Muscle of leg (tissue), 16 donors: Measurements from ENCODE around the gene F12. TPM values are rescaled to one million over a fixed set of nuclear protein-coding genes. Genes with fewer than 3 reads are reported as not detected.

ENCODE experiments used
- DNase-seq: peaks from one replicate; pipeline ENCODE4 v3.0.0; 2013
- H3K27ac ChIP-seq: one replicate; pipeline ENCODE4 v1.5.1; 2013; ENCODE audit warnings: mild to moderate bottlenecking, low read length, control low read depth
- H3K27me3 ChIP-seq: one replicate; pipeline ENCODE4 v1.6.1; 2013; ENCODE audit warnings: low read length; ENCODE audit not compliant: control insufficient read depth, insufficient read depth
- H3K36me3 ChIP-seq: one replicate; pipeline ENCODE4 v1.6.1; 2013; ENCODE audit warnings: low read length; ENCODE audit not compliant: control insufficient read depth, insufficient read depth
- H3K4me1 ChIP-seq: one replicate; pipeline ENCODE4 v1.6.1; 2013; ENCODE audit warnings: low read length; ENCODE audit not compliant: control insufficient read depth, insufficient read depth
- H3K4me3 ChIP-seq: one replicate; pipeline ENCODE4 v1.5.1; 2013; ENCODE audit warnings: low read length, control low read depth
- H3K9me3 ChIP-seq: replicated peaks from 2 replicates; pipeline ENCODE4 v1.6.1; 2013; ENCODE audit warnings: low read depth, low read length; ENCODE audit not compliant: control insufficient read depth
- WGBS: methylation state at CpG from one replicate; pipeline ENCODE4 v1.1.5; 2013; ENCODE audit warnings: missing lambda C conversion rate; ENCODE audit not compliant: insufficient coverage; 5-methylcytosine and 5-hydroxymethylcytosine counted together
- long read RNA-seq, 11 donors: transcript quantifications; one replicate each; lab custom pipeline, GENCODE V29; 2026
- polyA plus RNA-seq, 8 donors: library from polyadenylated mRNA; unstranded; fragments of 120-200 nt; gene quantifications; one replicate each; pipeline versions ENCODE4 v1.2.1 to v1.2.3, GENCODE V29; 2013; ENCODE audit warnings: inconsistent platforms in 1 of 8, low replicate concordance in 1 of 8; ENCODE audit not compliant: insufficient read length in 8 of 8, insufficient read depth in 1 of 8
- total RNA-seq: library from RNA; stranded (reverse); fragments of 120-200 nt; gene quantifications from one replicate; pipeline ENCODE4 v1.2.4, GENCODE V29; 2013

Gene F12
- 0.27 TPM for total RNA-seq
- polyA plus RNA-seq, result 1 to 10 TPM in 1 of 8 donors, under 1 TPM in 6, not detected in 1; 0.14 to 1.0 (median 0.45) TPM
- long read RNA-seq, donor 1, result 0 reads
- long read RNA-seq, donor 2, result 0 reads
- long read RNA-seq, donor 3, result 0 reads
- long read RNA-seq, donor 4, result 0 reads
- long read RNA-seq, donor 5, result 0 reads
- long read RNA-seq, donor 6, result 0 reads
- long read RNA-seq, donor 7, result 0 reads
- long read RNA-seq, donor 8, result 0 reads
- long read RNA-seq, donor 9, result 0 reads
- long read RNA-seq, donor 10, result 0 reads
- long read RNA-seq, donor 11, result 0 reads

DNA sequence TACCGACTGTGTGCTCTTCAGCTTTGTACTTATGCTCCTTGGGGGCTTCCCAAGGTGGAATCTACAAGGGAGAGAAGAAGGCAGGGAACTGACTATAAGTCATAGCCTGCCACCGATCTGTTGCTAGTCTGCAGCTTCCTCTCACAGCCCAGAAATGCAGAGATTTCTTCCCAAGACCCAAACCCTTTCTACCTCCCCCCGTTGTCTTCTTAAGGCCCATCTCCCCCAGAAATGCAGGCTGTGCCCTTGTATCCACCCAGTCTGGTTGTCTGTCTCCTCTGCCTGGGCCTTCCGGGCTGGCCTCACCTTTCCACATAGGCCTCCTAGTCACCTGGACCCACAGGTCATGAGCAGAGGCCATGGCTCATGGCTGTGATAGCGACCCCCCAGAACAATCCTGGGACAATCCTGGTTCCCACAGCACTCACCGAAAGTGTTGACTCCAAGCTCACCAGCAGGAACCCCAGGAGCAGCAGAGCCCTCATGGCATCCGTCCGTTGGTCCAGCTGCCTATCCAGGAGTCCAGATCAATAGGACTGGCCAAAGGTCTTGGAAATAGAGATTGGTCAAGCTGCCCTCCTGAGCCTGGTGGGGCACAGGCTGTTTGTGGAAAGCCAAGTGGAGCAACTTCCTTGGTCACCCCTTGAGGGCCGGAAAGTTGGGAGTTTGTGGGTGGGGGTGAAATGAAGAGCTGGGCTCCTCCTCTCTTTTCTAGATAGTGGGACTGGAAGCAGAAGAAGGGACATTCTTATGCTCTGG is at the start of gene F12:
Gene F12 (minus strand): TSS at position 522 of the 759 bp plus-strand sequence. CDS start 37 bp downstream, at position 485.
- DNase-seq, result no peak
- H3K27ac ChIP-seq, result no peak within 1 kb of the TSS
- H3K4me3 ChIP-seq, result no peak within 1 kb of the TSS
- H3K9me3 ChIP-seq, result no peaks in the 10 kb centered on the region
- 91% methylated on average over 7 of the region's 9 CpGs for WGBS
- peaks cover 28% of the 10 kb centered on the region for H3K27me3 ChIP-seq
- no peaks in the 10 kb centered on the region for H3K36me3 ChIP-seq
- peaks cover 10% of the 10 kb centered on the region for H3K4me1 ChIP-seq

DNA sequence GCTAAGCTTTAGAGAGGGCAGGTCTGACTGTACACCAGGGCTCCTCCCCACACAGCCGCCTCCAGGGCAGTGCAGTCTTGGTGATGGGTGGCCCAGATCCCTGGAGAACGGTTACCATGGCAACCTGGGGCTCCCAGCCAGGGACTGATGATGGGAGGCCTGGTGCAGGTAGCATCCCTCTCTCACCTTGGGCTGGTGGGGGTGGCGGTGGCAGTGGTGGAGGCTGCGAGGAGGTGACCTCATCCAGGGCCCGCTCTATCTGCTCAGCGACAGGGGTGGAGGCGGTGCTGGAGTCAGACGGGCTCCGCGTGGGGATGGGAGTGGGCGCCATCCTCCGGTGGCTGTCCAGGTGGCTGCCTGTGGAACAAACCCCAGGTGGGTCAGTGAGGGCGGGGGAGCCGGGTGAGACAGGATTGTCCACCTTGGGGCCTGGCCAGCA is 49.6 kb upstream of the F12 start:
- peak; percentile 37 for DNase-seq
- peak overlapping the region; percentile 17 for H3K27ac ChIP-seq
- peaks cover 66% of the 10 kb centered on the region for H3K36me3 ChIP-seq
- WGBS, result 77% methylated on average over 12 of the region's 14 CpGs
- peaks cover 45% of the 10 kb centered on the region for H3K4me1 ChIP-seq
- H3K4me3 ChIP-seq, result no peak overlapping the region
- H3K9me3 ChIP-seq, result no peaks in the 10 kb centered on the region
- H3K27me3 ChIP-seq, result peaks cover 3% of the 10 kb centered on the region

DNA sequence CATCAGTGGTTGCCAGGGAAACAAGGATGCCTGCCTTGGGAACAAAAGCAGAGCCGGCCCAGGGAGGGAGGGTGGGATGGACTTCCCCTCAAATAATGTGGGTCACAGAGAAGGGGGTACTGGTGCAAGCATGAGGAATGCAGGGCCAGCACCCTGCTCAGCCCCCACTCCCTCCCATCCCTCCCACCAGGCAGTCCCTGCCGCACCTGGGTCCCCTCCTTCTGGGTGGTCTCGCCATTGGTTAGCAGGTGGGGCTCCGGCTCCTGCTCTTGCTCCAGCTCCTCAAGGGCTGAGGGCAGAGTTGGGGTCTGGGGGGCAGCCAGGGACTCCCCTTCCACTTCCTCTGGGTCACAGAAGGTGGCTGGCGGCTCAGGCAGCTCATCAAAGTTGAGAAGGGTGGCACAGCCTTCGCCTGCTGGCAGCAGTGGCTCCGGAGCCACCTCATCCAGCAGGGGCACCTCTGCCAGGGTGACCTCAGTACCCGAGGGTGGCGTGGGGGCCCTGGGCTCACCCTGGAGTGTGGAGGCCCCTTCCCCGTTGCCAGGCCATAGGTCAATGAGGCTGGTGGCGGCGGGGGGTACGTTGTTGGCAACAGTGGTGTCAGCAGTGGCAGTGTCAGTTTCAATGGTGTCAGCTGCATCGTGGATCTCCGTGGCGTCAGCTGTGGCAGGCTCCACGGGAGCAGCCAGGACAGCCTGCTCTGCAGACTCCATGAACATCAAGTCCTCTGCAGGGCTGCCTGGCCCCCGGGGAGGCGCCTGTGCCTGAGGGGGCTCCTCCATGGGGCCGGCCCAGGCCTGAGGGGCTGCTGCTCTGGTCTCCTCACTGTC is 48.7 kb upstream of the F12 start:
- H3K4me1 ChIP-seq, result peaks cover 52% of the 10 kb centered on the region
- WGBS, result 74% methylated on average over 17 of the region's 20 CpGs
- no peak overlapping the region for H3K4me3 ChIP-seq
- H3K9me3 ChIP-seq, result no peaks in the 10 kb centered on the region
- H3K27me3 ChIP-seq, result peaks cover 8% of the 10 kb centered on the region
- peak; percentile 39 for DNase-seq
- peaks cover 59% of the 10 kb centered on the region for H3K36me3 ChIP-seq
- H3K27ac ChIP-seq, result peak overlapping the region; percentile 84

DNA sequence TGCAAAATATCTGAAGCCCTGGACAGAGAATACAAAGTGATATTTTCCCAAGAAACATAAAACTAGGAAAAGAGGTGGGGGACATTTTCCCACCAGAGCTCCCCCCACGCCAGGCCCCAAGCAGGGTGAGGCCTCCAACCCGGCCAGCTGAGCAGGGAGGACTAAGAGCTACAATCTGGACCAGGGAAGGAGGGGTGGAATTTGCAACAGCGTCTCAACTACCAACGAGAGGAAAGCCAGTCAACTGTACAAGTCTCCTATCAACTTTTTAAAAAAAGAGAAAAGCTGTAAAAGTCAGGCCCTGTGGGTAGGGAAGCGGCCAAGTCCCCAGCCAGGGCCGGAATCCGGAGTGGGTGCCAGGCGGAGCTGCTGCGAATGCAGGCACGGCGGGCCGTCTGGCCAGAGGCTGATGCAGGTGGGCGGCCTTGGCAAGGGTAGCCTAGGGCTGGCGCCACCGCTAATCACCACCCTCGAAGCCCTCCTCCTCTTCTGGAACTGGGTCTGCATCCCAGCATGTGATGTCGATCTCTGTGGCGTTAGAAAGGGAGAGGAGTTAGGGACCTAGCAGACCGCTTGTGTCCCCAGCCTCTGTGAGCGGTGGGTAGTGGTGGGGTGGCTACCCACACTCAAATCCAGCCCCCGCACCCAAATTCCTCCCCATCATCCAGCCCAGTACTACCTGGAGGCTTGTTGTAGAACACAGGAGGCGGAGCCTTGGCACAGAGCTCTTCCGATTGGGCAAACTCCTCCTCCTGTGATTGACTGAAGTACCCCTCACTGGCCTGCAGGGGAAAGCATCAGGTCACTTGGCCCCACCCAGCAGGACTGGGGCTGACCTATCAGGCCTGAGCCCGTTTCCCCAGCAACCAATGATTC is 47.9 kb upstream of the F12 start:
- Histone ChIP-seq H3K4me1 (peaks cover 52% of the 10 kb centered on the region), H3K27ac (peak overlapping the region; percentile 74), H3K4me3 (no peak overlapping the region), H3K27me3 (peaks cover 13% of the 10 kb centered on the region), H3K36me3 (peaks cover 51% of the 10 kb centered on the region), H3K9me3 (no peaks in the 10 kb centered on the region)
- WGBS, result 24% methylated on average over 8 of the region's 24 CpGs
- peak; percentile 97 for DNase-seq

DNA sequence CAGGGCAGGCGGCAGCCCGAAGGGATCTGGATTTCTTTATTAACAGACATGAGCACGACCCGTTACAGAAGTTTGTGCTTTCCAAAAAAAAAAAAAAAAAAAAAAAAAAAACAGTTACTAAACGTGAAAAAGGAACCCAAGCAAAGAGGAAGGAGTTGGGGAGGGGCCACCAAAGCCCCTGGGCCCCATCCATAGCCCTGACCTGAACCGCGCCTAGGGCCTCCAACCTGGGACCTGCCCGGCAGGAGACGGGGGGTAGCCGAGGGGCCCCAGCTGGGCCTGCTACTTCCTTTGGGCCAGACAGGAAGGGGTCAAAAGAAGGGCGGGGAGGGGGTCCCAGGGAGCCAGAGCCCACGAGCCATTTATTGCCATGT is 47.2 kb upstream of the F12 start:
- peaks cover 45% of the 10 kb centered on the region for H3K36me3 ChIP-seq
- peaks cover 17% of the 10 kb centered on the region for H3K27me3 ChIP-seq
- H3K27ac ChIP-seq, result peak overlapping the region; percentile 74
- no peak overlapping the region for H3K4me3 ChIP-seq
- no peak for DNase-seq
- 15% methylated on average over 3 of the region's 12 CpGs for WGBS
- peaks cover 47% of the 10 kb centered on the region for H3K4me1 ChIP-seq
- no peaks in the 10 kb centered on the region for H3K9me3 ChIP-seq

DNA sequence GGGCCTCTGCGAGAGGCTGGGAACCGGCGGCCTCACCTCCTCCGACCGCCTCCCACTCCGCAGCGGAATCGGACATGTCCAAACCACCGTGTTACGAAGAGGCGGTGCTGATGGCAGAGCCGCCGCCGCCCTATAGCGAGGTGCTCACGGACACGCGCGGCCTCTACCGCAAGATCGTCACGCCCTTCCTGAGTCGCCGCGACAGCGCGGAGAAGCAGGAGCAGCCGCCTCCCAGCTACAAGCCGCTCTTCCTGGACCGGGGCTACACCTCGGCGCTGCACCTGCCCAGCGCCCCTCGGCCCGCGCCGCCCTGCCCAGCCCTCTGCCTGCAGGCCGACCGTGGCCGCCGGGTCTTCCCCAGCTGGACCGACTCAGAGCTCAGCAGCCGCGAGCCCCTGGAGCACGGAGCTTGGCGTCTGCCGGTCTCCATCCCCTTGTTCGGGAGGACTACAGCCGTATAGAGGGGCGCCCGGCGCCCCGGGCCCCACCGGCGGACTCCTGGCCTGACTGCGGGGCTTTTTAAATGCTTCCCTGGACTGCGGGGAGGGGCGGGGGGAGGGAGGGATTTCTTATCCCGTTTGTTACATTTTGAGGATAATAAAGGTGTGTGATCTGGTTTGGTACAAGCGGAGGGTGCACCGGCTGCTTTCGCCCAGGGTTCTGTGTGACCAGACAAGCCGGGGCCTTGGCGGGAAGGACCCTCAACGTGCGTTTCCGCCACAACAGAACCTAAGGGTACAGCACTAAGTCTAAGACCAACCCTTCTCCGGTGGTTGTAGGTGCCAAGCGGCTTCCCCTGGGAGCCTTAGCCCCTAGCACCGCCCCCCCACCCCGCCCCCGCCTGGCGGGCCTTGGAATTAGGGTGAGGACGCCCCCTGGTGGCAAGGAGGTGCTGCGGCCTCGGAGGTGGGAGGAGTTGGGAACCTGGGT is 46.6 kb upstream of the F12 start:
- peak; percentile 93 for DNase-seq
- Histone ChIP-seq H3K27me3 (peaks cover 17% of the 10 kb centered on the region), H3K27ac (peak overlapping the region; percentile 55), H3K4me1 (peaks cover 44% of the 10 kb centered on the region), H3K9me3 (no peaks in the 10 kb centered on the region), H3K36me3 (peaks cover 42% of the 10 kb centered on the region), H3K4me3 (peak overlapping the region; percentile 51)
- under 1% methylated on average over 53 of the region's 76 CpGs for WGBS

DNA sequence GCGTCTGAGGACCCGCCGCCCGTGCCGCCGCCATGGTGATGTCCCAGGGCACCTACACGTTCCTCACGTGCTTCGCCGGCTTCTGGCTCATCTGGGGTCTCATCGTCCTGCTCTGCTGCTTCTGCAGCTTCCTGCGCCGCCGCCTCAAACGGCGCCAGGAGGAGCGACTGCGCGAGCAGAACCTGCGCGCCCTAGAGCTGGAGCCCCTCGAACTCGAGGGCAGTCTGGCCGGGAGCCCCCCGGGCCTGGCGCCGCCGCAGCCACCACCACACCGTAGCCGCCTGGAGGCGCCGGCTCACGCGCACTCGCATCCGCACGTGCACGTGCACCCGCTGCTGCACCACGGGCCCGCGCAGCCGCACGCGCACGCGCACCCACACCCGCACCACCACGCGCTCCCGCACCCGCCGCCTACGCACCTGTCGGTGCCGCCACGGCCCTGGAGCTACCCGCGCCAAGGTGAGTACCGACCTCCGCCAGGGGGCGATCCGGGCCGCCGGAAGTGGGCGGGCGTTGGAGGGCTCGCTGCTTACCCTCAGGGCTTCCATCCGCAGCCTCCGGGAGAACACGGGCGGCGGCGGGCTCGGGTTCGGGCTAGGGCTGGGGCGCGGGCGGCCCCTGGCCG is 45.8 kb upstream of the F12 start:
- DNase-seq, result peak; percentile 83
- WGBS, result under 1% methylated on average over 80 of the region's 80 CpGs
- Histone ChIP-seq H3K36me3 (peaks cover 36% of the 10 kb centered on the region), H3K27me3 (peaks cover 24% of the 10 kb centered on the region), H3K4me1 (peaks cover 47% of the 10 kb centered on the region), H3K9me3 (no peaks in the 10 kb centered on the region), H3K27ac (peak overlapping the region; percentile 51), H3K4me3 (peak overlapping the region; percentile 51)

DNA sequence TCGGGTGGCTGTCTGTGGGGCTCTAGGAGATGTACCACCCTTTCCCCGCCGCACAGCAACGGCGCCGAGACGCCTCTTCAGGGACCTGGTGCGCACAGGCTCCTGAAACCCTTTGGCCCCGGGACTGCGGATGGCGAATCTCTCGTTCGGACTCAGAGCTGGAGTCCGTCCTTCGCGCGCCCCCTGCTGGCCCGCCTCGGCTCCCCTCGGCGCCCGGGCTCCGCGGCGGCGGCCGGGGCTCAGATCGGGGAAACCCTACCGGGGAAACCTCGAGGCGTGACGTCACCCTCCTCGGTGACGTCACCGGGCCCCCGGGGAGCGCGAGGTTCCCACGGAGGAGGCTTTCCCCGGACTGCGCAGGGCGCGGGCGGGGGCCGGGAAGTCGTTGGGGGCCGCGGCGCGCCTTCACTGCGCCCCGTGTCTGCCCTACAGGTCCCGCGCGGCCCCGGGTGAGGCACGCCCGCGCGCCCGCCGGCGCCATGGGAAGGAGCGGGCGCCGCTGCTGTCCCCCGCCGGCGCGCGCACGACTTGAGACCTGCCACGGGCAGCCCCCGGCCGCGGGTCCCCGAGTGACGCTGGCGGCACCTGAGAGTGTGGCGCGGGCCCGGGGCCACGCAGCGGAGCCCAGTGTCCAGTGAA is 45.2 kb upstream of the F12 start:
- Histone ChIP-seq H3K27ac (no peak overlapping the region), H3K4me1 (peaks cover 47% of the 10 kb centered on the region), H3K36me3 (peaks cover 29% of the 10 kb centered on the region), H3K4me3 (peak overlapping the region; percentile 51), H3K9me3 (no peaks in the 10 kb centered on the region), H3K27me3 (peaks cover 27% of the 10 kb centered on the region)
- DNase-seq, result peak; percentile 93
- WGBS, result under 1% methylated on average over 84 of the region's 84 CpGs
